Smooth muscle cell of trachea (primary cell): ENCODE results near the gene FAM32A. TPM values are rescaled to one million over a fixed set of nuclear protein-coding genes. Genes with fewer than 3 reads are reported as not detected.

Source experiments
- total RNA-seq: library from RNA; depleted of rRNA; stranded (reverse); fragments of >200 nt; gene quantifications from 2 replicates; pipeline ENCODE4 v1.2.1, GENCODE V29; 2014

FAM32A gene
- total RNA-seq, result 119 and 125 TPM in 2 replicates

DNA sequence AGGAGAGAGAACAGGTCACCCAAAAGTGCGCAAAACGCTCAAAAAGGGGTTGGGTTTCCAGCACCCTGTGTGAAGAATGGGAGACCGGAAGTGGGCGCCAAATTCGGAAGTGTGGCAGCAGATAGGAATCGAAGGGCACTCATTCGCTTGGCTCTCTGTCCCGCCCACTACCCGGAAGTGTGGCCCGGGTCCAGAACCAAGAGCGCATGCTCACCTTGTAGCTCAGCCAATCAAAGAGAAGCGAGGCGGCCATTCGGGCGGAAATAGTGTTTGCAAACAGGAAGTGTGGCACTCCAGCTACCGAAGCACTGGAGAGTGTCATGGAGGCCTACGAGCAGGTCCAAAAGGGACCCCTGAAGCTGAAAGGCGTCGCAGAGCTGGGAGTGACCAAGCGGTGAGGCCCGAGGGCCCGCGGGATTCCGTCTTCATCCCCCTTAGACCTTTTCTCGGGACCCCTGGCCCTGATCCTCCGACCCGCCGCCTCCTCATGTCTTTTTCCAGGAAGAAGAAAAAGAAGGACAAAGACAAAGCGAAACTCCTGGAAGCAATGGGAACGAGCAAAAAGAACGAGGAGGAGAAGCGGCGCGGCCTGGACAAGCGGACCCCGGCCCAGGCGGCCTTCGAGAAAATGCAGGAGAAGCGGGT lies at the start of gene FAM32A:
Gene FAM32A, plus strand, starts transcription at position 288 of the 645 bp plus-strand sequence. Its CDS starts 33 bp downstream, at position 321.

DNA sequence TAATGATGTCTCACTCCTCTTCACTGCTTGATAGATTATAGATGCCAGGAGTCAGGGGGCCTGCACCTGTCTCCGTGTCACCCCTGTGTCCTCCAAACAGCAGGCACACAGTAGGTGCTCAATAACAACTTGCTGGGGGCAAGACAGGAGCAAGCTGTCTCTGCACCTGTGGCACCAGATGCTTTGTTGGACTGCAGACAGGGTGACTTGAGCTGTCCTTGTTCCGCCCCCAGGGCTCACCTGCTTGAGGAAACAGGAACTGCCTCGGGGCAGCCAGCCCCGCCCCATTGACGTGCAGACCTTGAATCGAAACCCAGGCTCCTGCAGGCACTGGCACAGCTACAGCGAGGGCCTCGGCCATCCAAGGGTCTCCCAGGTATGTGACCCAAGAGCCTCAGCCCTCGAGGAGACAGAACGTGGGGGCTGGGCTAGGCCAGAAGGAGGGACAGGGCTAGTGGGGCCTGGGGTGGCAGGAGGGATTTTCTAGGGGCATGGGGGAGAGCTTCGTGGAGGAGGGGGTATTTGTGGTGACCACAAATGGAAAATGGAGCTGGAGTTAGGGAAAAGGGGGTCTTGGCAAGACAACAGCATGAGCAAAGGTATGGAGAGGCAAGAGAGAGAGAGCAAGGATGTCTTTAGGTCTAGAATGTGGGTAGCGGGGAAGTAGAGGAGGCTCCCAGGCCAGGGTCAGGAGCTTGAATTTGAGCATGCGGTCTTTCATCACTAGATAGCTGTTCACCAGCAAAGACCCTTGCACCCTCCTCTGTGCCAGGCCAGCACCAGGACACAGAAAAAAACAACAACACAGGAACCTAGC lies 41.6 kb upstream of the FAM32A start, which contains the start of gene HSH2D:
Gene HSH2D, plus strand, starts transcription at position 287 of the 817 bp plus-strand sequence. CDS start 5,066 bp downstream, outside the sequence.

DNA sequence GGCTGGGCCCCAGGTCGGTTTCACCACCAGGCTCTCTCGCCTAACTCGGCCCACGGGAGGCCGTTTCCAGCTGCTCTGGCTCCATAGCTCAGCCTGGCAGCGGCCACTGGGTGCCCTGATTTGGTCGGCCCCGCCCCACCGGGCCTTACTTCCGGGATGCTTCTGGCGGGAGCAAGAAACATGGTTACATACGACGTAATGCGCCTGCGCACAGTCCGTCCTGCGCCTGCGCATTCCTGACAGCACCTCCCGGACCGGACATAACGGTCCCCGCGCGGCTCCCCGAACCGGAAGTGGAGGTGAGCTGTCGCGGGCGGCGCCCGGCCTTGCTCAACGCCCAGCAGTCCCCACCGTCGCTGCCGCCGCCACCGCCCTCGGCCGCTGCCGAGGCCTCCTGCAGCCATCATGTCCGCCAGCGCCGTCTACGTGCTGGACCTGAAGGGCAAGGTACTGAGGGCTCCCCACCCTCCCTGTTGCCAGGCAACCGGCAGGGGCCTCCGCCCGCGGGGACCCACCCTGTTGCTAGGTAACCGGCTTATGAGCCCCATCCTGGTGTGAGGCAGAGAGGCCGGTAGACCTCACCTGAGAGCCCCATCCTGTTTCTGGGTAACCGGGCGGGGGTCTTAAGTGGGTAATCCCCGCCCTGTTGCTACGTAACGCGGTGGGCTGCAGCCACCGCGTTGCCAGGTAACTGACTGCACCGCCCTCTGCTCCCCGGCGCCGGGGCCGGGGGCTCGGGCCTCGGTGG lies 12.6 kb downstream of the FAM32A start, which contains the start of gene AP1M1:
Gene AP1M1, plus strand, starts transcription at position 290 of the 748 bp plus-strand sequence. Its CDS starts 116 bp downstream, at position 406.

Other genes with a start within 250 kb of the FAM32A start
- not detected in 2 replicates for gene OR10H4, start 236.4 kb upstream of the FAM32A start, total RNA-seq
- 1,096 and 1,158 TPM in 2 replicates for gene TPM4, start 108.9 kb upstream of the FAM32A start, total RNA-seq
- gene RAB8A, start 73.5 kb upstream of the FAM32A start, total RNA-seq, result 65.5 and 71.9 TPM in 2 replicates
- gene HSH2D, start 41.7 kb upstream of the FAM32A start, total RNA-seq, result not detected in 2 replicates
- gene CIB3, start 11.9 kb upstream of the FAM32A start, total RNA-seq, result not detected in 2 replicates
- 92.9 and 138 TPM in 2 replicates for gene AP1M1, start 12.5 kb downstream of the FAM32A start, total RNA-seq
- gene KLF2, start 139.4 kb downstream of the FAM32A start, total RNA-seq, result 2.0 and 2.8 TPM in 2 replicates